ENCODE measurements around the gene LGALS8. TPM values are rescaled to one million over a fixed set of nuclear protein-coding genes. Genes with fewer than 3 reads are reported as not detected.

Gene LGALS8
- total RNA-seq, 2 donors from 2014 or later, result 11.4 to 15.0 TPM

GRCh38 chr1:236558081-236558480 lies 34.3 kb downstream of the LGALS8 start:
- no peak overlapping the region for H3K9ac ChIP-seq (ENCODE audit: extremely low read depth, low read length, poor library complexity, severe bottlenecking)
- 93 to 94% methylated on average over 7 to 9 of the region's 9 CpGs for WGBS, 2 experiments (ENCODE audit: insufficient coverage in 1 of 2, insufficient read length in 1 of 2)
- TF ChIP-seq CTCF (conservative IDR thresholded peaks at IDR 0.05), result no peak
- Mint-ChIP-seq H3K27me3 (ENCODE audit: insufficient read depth) (no peaks in the 10 kb centered on the region), H3K4me3 (no peak overlapping the region), H3K9me3 (no peaks in the 10 kb centered on the region), H3K36me3 (ENCODE audit: low read depth) (peaks cover 70% of the 10 kb centered on the region), H3K27ac (no peak overlapping the region), H3K4me1 (peaks cover 26% of the 10 kb centered on the region)
- no peaks in the 10 kb centered on the region for H3K9me3 ChIP-seq (ENCODE audit: control insufficient read depth, low read length)
- H3K27ac ChIP-seq (ENCODE audit: low read depth, low read length), result no peak overlapping the region
- peak; percentile 5 for DNase-seq
- H3K4me3 ChIP-seq (ENCODE audit: low read length), result no peak overlapping the region
- H3K4me1 ChIP-seq (ENCODE audit: control insufficient read depth, insufficient read depth, low read length), result peaks cover 5% of the 10 kb centered on the region
- no peaks in the 10 kb centered on the region for H3K27me3 ChIP-seq (ENCODE audit: control insufficient read depth, insufficient read depth, low read length, poor library complexity, severe bottlenecking)
- H3K36me3 ChIP-seq (ENCODE audit: control insufficient read depth, insufficient read depth, low read length), result peaks cover 73% of the 10 kb centered on the region

- Mint-ChIP-seq H3K9me3 (no peaks in the 10 kb centered on the region), H3K27ac (no peak overlapping the region), H3K27me3 (ENCODE audit: insufficient read depth) (no peaks in the 10 kb centered on the region), H3K4me1 (peaks cover 26% of the 10 kb centered on the region), H3K36me3 (ENCODE audit: low read depth) (peaks cover 70% of the 10 kb centered on the region), H3K4me3 (no peak overlapping the region)
- TF ChIP-seq CTCF (conservative IDR thresholded peaks at IDR 0.05), result no peak
- Histone ChIP-seq H3K36me3 (ENCODE audit: control insufficient read depth, insufficient read depth, low read length) (peaks cover 71% of the 10 kb centered on the region), H3K27me3 (ENCODE audit: control insufficient read depth, insufficient read depth, low read length, poor library complexity, severe bottlenecking) (no peaks in the 10 kb centered on the region), H3K4me3 (ENCODE audit: low read length) (no peak overlapping the region), H3K9ac (ENCODE audit: extremely low read depth, low read length, poor library complexity, severe bottlenecking) (no peak overlapping the region), H3K27ac (ENCODE audit: low read depth, low read length) (no peak overlapping the region), H3K9me3 (ENCODE audit: control insufficient read depth, low read length) (no peaks in the 10 kb centered on the region), H3K4me1 (ENCODE audit: control insufficient read depth, insufficient read depth, low read length) (peaks cover 5% of the 10 kb centered on the region)
- 96% methylated on average over 3 of the region's 3 CpGs; no CpG with 5 or more reads in 1 of the 2 experiments for WGBS, 2 experiments (ENCODE audit: insufficient coverage in 1 of 2, insufficient read length in 1 of 2)
- no peak for DNase-seq
Observed at GRCh38 chr1:236558846-236559245, 35.1 kb downstream of the LGALS8 start.

GRCh38 chr1:236560213-236560771 lies 36.5 kb downstream of the LGALS8 start:
- no peaks in the 10 kb centered on the region for H3K27me3 Mint-ChIP-seq (ENCODE audit: insufficient read depth)
- no peaks in the 10 kb centered on the region for H3K9me3 Mint-ChIP-seq
- H3K36me3 ChIP-seq (ENCODE audit: control insufficient read depth, insufficient read depth, low read length), result peaks cover 75% of the 10 kb centered on the region
- peak; percentile 56 for TF ChIP-seq CTCF (conservative IDR thresholded peaks at IDR 0.05)
- peaks cover 26% of the 10 kb centered on the region for H3K4me1 Mint-ChIP-seq
- no peak overlapping the region for H3K4me3 ChIP-seq (ENCODE audit: low read length)
- peak overlapping the region; percentile 86 for H3K27ac Mint-ChIP-seq
- H3K9me3 ChIP-seq (ENCODE audit: control insufficient read depth, low read length), result no peaks in the 10 kb centered on the region
- 87 to 100% methylated on average over 3 to 7 of the region's 7 CpGs for WGBS, 2 experiments (ENCODE audit: insufficient coverage in 1 of 2, insufficient read length in 1 of 2)
- no peak overlapping the region for H3K27ac ChIP-seq (ENCODE audit: low read depth, low read length)
- peaks cover 5% of the 10 kb centered on the region for H3K4me1 ChIP-seq (ENCODE audit: control insufficient read depth, insufficient read depth, low read length)
- peak; percentile 50 for DNase-seq
- no peaks in the 10 kb centered on the region for H3K27me3 ChIP-seq (ENCODE audit: control insufficient read depth, insufficient read depth, low read length, poor library complexity, severe bottlenecking)
- H3K4me3 Mint-ChIP-seq, result no peak overlapping the region
- H3K36me3 Mint-ChIP-seq (ENCODE audit: low read depth), result peaks cover 74% of the 10 kb centered on the region
- H3K9ac ChIP-seq (ENCODE audit: extremely low read depth, low read length, poor library complexity, severe bottlenecking), result no peak overlapping the region
